Right atrium auricular region (tissue), 2 donors: ENCODE measurements around the gene CACNB4. TPM values are rescaled to one million over a fixed set of nuclear protein-coding genes. Genes with fewer than 3 reads are reported as not detected.

Experiments
- DNase-seq: peaks from one replicate; pipeline ENCODE4 v3.0.0-alpha.2; 2019; ENCODE audit warnings: low spot score
- H3K27ac ChIP-seq, 2 donors: fragments of 200-600 bp; sonication (generic); 1 replicate in 1 of 2; 2 replicates in 1 of 2; pipeline ENCODE4 v1.5.1; 2016 to 2019
- H3K27me3 ChIP-seq, 2 donors: fragments of 200-600 bp; sonication (generic); one replicate each; pipeline versions ENCODE4 v1.5.1 to v1.6.0; 2017 to 2019
- H3K36me3 ChIP-seq: fragments of 200-600 bp; sonication (generic); one replicate; pipeline ENCODE4 v1.5.1; 2016
- H3K4me1 ChIP-seq, 2 donors: fragments of 200-600 bp; sonication (generic); one replicate each; pipeline versions ENCODE4 v1.5.1 to v1.6.0; 2017 to 2019
- H3K4me3 ChIP-seq, 2 donors: fragments of 200-600 bp; sonication (generic); 1 replicate in 1 of 2; 2 replicates in 1 of 2; pipeline ENCODE4 v1.5.1; 2017 to 2019; ENCODE audit warnings: mild to moderate bottlenecking in 1 of 2, moderate library complexity in 1 of 2
- H3K9me3 ChIP-seq, 2 donors: fragments of 200-600 bp; sonication (generic); one replicate each; pipeline ENCODE4 v1.5.1; 2019
- total RNA-seq, 2 donors: library from RNA; depleted of rRNA; stranded (reverse); fragments of >200 nt; gene quantifications; one replicate each; pipeline ENCODE4 v1.1.0, GENCODE V29; 2016
- TF ChIP-seq, protein P1 (sequence below), 2 donors: fragments of 200-600 bp; sonication (generic); IDR thresholded peaks; one replicate each; pipeline ENCODE4 v1.5.1; 2019; ENCODE audit warnings: antibody characterized with exemption in 2 of 2

Gene CACNB4
- under 1 TPM; 0.37 to 0.90 TPM for total RNA-seq

DNA sequence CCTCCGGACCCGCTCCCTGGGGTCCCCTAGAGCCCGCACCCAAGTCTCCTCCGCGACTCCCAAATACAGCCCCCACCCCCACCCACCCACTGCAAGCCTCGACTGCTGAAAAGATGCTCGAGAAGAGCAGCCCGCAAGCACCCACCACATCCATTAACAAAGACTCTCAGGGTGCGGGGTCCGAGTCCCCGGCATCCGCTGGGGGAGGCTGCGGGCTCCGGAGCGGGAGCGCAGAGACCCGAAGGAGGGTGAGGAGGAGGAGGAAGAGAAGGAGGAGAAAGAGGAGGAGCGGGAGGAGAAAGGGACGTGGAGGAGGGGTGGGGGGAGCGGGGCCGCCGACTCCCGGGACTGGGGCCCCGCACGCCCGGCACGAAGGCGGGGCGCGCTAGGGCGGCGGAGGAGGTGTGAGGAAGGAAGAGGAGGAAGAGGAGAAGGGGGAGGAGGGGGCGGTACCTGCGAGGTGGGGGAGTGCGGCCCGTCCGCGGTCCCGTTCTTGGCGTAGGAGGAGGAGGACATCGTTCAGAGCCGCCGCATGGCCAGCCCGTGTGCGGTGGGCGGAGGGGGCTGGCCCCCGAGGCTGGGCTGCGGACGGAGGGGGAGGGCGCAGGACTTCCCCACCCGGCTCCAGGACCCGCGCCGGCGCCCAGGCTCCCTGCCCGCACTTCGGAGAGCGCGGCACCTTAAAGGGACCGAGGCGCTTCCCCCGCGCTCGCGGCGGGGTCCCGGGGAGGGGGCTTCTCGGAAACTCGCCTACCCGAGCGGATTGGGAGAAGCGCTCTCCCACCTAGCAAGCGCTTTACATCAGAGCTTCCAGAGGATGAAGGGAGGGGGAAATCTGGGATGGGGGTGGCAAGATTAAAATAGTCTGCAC, at the start of gene CACNB4:
CACNB4 (minus strand) TSS at position 549 of the 871 bp plus-strand sequence.
- H3K27me3 ChIP-seq = no peaks in the 10 kb centered on the region
- DNase-seq = no peak
- H3K27ac ChIP-seq = peak within 1 kb of the TSS in 1 of 2 donors; percentile 28
- H3K9me3 ChIP-seq = no peaks in the 10 kb centered on the region
- no peaks in the 10 kb centered on the region for H3K36me3 ChIP-seq
- peak within 1 kb of the TSS; percentile 51 to 71 for H3K4me3 ChIP-seq
- TF ChIP-seq, protein P1, sequence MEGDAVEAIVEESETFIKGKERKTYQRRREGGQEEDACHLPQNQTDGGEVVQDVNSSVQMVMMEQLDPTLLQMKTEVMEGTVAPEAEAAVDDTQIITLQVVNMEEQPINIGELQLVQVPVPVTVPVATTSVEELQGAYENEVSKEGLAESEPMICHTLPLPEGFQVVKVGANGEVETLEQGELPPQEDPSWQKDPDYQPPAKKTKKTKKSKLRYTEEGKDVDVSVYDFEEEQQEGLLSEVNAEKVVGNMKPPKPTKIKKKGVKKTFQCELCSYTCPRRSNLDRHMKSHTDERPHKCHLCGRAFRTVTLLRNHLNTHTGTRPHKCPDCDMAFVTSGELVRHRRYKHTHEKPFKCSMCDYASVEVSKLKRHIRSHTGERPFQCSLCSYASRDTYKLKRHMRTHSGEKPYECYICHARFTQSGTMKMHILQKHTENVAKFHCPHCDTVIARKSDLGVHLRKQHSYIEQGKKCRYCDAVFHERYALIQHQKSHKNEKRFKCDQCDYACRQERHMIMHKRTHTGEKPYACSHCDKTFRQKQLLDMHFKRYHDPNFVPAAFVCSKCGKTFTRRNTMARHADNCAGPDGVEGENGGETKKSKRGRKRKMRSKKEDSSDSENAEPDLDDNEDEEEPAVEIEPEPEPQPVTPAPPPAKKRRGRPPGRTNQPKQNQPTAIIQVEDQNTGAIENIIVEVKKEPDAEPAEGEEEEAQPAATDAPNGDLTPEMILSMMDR (IDR thresholded peaks at IDR 0.05) = no peak
- H3K4me1 ChIP-seq = peaks cover 0 to 23% of the 10 kb centered on the region in 2 donors

- H3K4me1 ChIP-seq = peaks cover 0 to 10% of the 10 kb centered on the region in 2 donors
- no peak overlapping the region for H3K4me3 ChIP-seq
- no peaks in the 10 kb centered on the region for H3K9me3 ChIP-seq
- TF ChIP-seq, protein P1 (IDR thresholded peaks at IDR 0.05) = no peak
- no peak overlapping the region for H3K27ac ChIP-seq
- H3K27me3 ChIP-seq = no peaks in the 10 kb centered on the region
- DNase-seq = no peak
- H3K36me3 ChIP-seq = peaks cover 12% of the 10 kb centered on the region
Observed at GRCh38 chr2:152134488-152135280, 35.8 kb upstream of the CACNB4 start.

DNA sequence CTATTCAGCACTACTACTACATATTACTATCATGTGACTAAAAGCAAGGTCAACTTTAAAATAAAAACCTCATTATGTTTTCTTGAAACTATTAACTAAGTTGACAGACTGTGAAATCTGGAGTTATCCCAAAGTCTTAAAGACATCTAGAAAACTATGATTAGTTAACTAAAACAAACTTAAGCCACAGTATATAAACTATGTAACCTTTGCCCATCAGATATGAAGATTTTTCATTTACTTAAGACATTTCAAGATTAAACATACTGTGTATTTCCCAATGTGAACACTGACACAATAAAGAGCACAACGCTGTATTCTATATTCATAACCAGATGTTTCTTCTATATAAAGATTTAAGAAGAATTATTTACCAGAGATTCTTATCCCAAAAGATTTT, 33.5 kb upstream of the CACNB4 start:
- no peak for DNase-seq
- no peaks in the 10 kb centered on the region for H3K27me3 ChIP-seq

GRCh38 chr2:152127628-152128027, 28.8 kb upstream of the CACNB4 start:
- Histone ChIP-seq H3K27ac (no peak overlapping the region), H3K4me3 (no peak overlapping the region), H3K9me3 (no peaks in the 10 kb centered on the region), H3K4me1 (no peaks in the 10 kb centered on the region), H3K27me3 (no peaks in the 10 kb centered on the region), H3K36me3 (peaks cover 25% of the 10 kb centered on the region)
- TF ChIP-seq, protein P1 (IDR thresholded peaks at IDR 0.05) = no peak
- DNase-seq = no peak

More for the DNA sequence above, 33.5 kb upstream of the CACNB4 start:
- Histone ChIP-seq H3K9me3 (no peaks in the 10 kb centered on the region), H3K36me3 (peaks cover 11% of the 10 kb centered on the region), H3K27ac (no peak overlapping the region), H3K4me1 (peaks cover 0 to 10% of the 10 kb centered on the region in 2 donors), H3K4me3 (no peak overlapping the region)
- TF ChIP-seq, protein P1 (IDR thresholded peaks at IDR 0.05) = no peak

- no peaks in the 10 kb centered on the region for H3K9me3 ChIP-seq
- peaks cover 33% of the 10 kb centered on the region for H3K36me3 ChIP-seq
- H3K4me1 ChIP-seq = no peaks in the 10 kb centered on the region
- TF ChIP-seq, protein P1 (IDR thresholded peaks at IDR 0.05) = no peak
- no peaks in the 10 kb centered on the region for H3K27me3 ChIP-seq
- no peak for DNase-seq
- H3K27ac ChIP-seq = no peak overlapping the region
- no peak overlapping the region for H3K4me3 ChIP-seq
Observed at GRCh38 chr2:152126664-152127063, 27.8 kb upstream of the CACNB4 start.
